ENCODE results near the gene LAPTM5. TPM values are rescaled to one million over a fixed set of nuclear protein-coding genes. Genes with fewer than 3 reads are reported as not detected.

LAPTM5 gene
- total RNA-seq, 6 donors from 2014 or later, result 148 to 624 (median 225) TPM

DNA sequence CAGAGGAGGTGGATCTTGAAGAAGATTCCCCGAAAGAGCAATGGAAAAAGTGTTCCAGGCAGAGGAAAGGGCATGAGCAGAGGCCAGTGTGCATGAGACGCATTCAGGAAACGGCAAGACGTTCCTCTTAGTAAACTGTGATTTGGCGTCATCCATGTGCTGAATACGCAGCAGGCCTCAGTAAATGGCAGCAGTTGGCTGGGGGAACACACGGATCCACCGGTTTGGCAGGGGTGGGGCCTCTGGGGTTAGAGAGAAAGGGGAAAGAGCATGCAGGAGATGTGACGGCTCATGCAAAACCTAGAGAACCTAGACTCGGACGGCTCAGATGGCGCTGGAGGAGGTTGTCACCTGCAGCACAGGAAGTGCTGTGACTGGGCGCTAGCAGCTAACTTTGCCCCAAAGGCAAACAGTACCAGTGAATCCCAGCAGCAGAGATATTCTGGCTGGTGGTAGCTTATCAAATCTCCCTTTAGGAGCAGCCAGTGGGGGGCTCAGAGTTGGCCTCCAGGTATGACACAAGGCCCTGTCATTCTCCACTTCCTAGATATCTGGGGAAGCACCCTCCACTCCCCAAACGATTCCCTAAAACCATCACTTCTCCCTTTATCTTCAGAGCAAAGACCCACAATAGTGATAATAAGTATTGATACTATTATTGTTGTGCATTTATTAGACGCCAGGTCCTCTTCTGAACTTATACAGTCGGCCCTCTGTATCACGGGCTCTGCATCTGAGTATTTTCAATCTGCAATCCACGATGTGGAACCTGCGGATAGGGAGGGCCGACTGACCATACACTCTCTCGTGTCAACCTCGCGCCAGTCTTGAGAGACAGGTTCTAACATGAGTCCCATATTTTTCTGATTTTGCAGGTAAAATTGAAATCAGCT lies 7.6 kb downstream of the LAPTM5 start:
- WGBS, 2 donors, result 76 to 79% methylated on average over 23 of the region's 23 CpGs
- DNase-seq (peak in 1 of 2 donors; percentile 59), ATAC-seq (ENCODE audit: low FRiP score in 2 of 2) (no peak)
- no peak overlapping the region for H3K4me3 ChIP-seq
- peaks cover 0 to 4% (median 0%) of the 10 kb centered on the region in 4 donors for H3K36me3 ChIP-seq
- no peaks in the 10 kb centered on the region for H3K9me3 ChIP-seq
- H3K4me1 ChIP-seq, result peaks cover 29 to 85% (median 72%) of the 10 kb centered on the region in 4 donors
- peak overlapping the region; percentile 11 to 94 (median 53) for H3K27ac ChIP-seq
- TF ChIP-seq POLR2A (IDR thresholded peaks at IDR 0.05) (no peak), EP300 (IDR thresholded peaks at IDR 0.05) (peak in 1 of 4 donors; percentile 18), POLR2AphosphoS5 (IDR thresholded peaks at IDR 0.05) (peak in 1 of 2 donors; percentile 49)
- H3K27me3 ChIP-seq, result no peaks in the 10 kb centered on the region

DNA sequence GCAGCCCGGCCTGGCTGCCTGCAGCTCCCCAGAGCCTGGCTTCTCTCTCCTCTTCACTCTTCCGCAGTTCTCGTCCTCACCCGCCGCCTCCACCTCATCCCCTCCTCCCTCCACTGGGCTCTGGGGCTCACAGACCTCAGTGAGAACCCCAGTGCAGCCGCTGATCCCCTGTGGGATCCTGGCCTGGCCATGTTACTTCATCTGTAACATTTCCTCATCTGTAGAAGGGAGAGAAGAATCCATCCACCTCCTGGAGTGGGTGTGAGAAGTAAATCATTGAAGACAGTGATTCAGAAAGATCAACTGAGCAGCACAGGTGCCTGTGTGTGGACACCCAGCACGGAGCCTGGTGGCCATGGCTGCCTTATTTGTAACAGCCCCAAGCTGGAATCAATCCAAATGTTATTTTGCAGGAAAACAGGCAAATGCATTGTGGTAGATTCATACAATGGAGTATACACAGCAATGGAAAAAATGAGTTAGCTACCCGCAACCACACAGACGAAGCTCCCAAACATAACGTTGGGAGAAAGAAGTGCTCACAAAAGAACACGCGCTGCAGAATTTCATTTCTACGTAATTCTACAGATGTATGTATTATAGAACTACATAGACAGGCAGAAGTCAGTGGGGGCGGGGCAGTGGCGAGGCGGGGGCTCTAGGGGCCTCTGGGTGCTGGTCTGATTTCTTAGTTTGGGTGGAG lies 8.7 kb downstream of the LAPTM5 start:
- peak overlapping the region in 2 of 4 donors; percentile 92 to 94 for H3K27ac ChIP-seq

DNA sequence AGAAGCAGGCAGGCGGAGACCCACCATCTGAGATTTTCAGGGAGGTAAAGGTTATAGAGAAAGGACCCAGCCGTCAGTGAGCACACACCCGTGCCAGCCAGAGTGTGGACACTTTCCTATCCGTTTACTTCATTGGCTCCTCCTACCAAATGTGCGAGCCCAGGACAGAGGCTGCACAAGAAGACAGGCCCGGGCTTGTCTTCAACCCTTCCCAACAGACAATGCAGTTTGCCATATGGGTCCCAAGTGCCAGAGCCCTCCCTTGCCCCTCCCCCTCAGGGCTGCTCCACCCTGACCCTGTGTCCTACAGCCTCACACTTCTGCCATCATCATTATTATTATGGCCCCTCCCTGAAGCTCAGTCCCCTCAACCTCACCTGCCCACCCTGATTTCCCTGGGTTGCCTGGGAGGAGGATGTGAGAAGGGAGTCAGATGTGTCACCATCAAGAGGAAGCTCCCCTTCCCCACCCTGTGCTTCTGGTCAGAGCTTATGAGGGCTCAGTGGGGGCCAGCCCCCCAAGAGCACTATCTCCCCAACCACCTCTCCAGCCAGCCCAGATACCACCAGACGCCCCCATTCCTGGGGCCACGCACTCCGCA lies 9.4 kb downstream of the LAPTM5 start:
- WGBS, 2 donors, result 61 to 68% methylated on average over 8 to 9 of the region's 9 CpGs
- H3K9me3 ChIP-seq, result no peaks in the 10 kb centered on the region
- H3K4me3 ChIP-seq, result no peak overlapping the region
- peaks cover 0 to 4% (median 0%) of the 10 kb centered on the region in 4 donors for H3K36me3 ChIP-seq
- TF ChIP-seq EP300 (IDR thresholded peaks at IDR 0.05) (no peak), POLR2A (IDR thresholded peaks at IDR 0.05) (no peak), POLR2AphosphoS5 (IDR thresholded peaks at IDR 0.05) (no peak)
- TF ChIP-seq, protein P1, sequence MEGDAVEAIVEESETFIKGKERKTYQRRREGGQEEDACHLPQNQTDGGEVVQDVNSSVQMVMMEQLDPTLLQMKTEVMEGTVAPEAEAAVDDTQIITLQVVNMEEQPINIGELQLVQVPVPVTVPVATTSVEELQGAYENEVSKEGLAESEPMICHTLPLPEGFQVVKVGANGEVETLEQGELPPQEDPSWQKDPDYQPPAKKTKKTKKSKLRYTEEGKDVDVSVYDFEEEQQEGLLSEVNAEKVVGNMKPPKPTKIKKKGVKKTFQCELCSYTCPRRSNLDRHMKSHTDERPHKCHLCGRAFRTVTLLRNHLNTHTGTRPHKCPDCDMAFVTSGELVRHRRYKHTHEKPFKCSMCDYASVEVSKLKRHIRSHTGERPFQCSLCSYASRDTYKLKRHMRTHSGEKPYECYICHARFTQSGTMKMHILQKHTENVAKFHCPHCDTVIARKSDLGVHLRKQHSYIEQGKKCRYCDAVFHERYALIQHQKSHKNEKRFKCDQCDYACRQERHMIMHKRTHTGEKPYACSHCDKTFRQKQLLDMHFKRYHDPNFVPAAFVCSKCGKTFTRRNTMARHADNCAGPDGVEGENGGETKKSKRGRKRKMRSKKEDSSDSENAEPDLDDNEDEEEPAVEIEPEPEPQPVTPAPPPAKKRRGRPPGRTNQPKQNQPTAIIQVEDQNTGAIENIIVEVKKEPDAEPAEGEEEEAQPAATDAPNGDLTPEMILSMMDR (IDR thresholded peaks at IDR 0.05), result no peak
- DNase-seq, result no peak
- ATAC-seq (ENCODE audit: low FRiP score in 2 of 2), result no peak
- H3K4me1 ChIP-seq, result peaks cover 32 to 93% (median 77%) of the 10 kb centered on the region in 4 donors
- H3K27me3 ChIP-seq, result no peaks in the 10 kb centered on the region
- H3K27ac ChIP-seq, result peak overlapping the region in 3 of 4 donors; percentile 11 to 94 (median 92)

More for the DNA sequence above, 8.7 kb downstream of the LAPTM5 start:
- H3K4me1 ChIP-seq, result peaks cover 29 to 90% (median 77%) of the 10 kb centered on the region in 4 donors
- WGBS, 2 donors, result 72 to 82% methylated on average over 16 of the region's 16 CpGs
- no peak for TF ChIP-seq POLR2A (IDR thresholded peaks at IDR 0.05)
- TF ChIP-seq EP300 (IDR thresholded peaks at IDR 0.05), result no peak
- TF ChIP-seq POLR2AphosphoS5 (IDR thresholded peaks at IDR 0.05), result no peak
- TF ChIP-seq, protein P1 (IDR thresholded peaks at IDR 0.05), result no peak
- no peaks in the 10 kb centered on the region for H3K27me3 ChIP-seq
- no peak overlapping the region for H3K4me3 ChIP-seq
- DNase-seq (no peak), ATAC-seq (ENCODE audit: low FRiP score in 2 of 2) (no peak)
- no peaks in the 10 kb centered on the region for H3K9me3 ChIP-seq
- peaks cover 0 to 4% (median 0%) of the 10 kb centered on the region in 4 donors for H3K36me3 ChIP-seq

DNA sequence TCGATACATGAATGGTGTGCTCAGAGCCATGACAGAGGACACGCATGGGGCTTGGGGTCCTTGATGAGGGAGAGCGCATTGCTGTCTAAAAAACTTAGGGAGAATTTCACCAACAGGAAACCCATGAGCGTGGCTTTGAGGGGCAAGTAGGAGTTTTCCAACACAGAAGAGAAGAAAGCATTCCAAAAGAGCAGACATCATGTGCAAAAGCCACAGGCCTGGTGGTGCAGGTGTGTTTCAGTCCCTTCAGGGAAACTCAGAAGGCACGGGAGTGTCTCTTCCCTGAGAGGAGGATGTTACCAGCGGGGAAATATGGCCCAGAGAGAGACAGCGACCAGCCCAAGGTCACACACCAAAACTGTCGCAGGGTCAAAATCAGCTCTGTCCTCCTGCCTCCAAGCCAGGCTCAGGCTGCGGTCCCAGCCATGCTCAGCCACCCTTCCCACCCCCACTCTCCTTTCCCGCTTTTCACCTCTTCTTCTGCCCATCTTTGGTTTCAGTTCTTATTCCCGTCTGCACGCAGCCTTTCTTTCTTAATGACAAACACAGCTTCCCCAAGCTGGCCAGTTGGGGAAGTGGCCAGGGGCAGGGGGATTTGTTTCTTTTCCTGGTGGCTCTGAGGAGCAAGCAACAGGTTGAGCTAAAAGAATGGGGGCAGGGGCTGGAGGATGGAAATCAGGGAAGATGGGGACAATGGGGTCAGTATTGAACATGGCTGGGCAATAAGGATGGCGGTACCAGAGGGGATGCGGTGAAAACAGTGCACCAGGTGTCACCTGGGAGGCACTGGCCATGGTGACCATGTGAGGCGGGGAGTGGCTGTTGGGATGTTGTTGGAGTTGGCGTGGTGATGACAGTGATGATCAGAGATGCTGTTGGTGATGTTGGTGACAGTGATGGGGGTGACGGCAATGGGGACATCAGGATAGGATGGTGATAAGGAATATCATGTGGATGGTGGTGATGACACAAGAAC lies 10.3 kb downstream of the LAPTM5 start:
- 83 to 89% methylated on average over 17 of the region's 17 CpGs for WGBS, 2 donors
- H3K27ac ChIP-seq, result peak overlapping the region in 3 of 4 donors; percentile 11 to 94 (median 92)
- no peaks in the 10 kb centered on the region for H3K9me3 ChIP-seq
- H3K4me3 ChIP-seq, result no peak overlapping the region
- no peak for TF ChIP-seq EP300 (IDR thresholded peaks at IDR 0.05)
- no peak for TF ChIP-seq POLR2AphosphoS5 (IDR thresholded peaks at IDR 0.05)
- peak in 1 of 4 donors; percentile 6 for TF ChIP-seq POLR2A (IDR thresholded peaks at IDR 0.05)
- DNase-seq (no peak), ATAC-seq (ENCODE audit: low FRiP score in 2 of 2) (no peak)
- no peaks in the 10 kb centered on the region for H3K27me3 ChIP-seq
- peaks cover 33 to 88% (median 71%) of the 10 kb centered on the region in 4 donors for H3K4me1 ChIP-seq
- H3K36me3 ChIP-seq, result peaks cover 0 to 3% (median under 1%) of the 10 kb centered on the region in 4 donors

Measured in upper lobe of left lung (tissue), 6 donors.